ENCODE results near the gene IDI2.

DNA sequence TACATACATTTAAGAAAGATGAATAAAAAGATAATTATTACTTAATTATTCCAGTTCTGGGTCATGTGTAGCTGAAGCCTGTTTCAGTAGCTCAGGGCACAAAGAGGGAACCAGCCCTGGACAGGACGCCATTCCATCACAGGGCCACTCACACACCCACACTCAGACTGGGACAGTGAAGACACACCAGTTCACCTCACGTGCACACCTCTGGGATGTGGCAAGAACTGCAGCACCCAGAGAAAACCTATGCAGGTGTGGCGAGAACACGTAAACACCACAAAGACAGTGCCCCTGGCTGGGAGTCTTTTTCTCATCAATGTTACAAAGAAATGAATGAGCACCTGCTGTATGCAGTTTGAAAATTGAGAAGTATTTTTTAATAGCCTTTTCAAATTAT lies 24.9 kb upstream of the IDI2 start:
- peak in 1 of 2 donors; percentile 20 for TF ChIP-seq POLR2A (IDR thresholded peaks at IDR 0.05)
- TF ChIP-seq, protein P1, sequence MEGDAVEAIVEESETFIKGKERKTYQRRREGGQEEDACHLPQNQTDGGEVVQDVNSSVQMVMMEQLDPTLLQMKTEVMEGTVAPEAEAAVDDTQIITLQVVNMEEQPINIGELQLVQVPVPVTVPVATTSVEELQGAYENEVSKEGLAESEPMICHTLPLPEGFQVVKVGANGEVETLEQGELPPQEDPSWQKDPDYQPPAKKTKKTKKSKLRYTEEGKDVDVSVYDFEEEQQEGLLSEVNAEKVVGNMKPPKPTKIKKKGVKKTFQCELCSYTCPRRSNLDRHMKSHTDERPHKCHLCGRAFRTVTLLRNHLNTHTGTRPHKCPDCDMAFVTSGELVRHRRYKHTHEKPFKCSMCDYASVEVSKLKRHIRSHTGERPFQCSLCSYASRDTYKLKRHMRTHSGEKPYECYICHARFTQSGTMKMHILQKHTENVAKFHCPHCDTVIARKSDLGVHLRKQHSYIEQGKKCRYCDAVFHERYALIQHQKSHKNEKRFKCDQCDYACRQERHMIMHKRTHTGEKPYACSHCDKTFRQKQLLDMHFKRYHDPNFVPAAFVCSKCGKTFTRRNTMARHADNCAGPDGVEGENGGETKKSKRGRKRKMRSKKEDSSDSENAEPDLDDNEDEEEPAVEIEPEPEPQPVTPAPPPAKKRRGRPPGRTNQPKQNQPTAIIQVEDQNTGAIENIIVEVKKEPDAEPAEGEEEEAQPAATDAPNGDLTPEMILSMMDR (IDR thresholded peaks at IDR 0.05): peak in 2 of 6 experiments; percentile 23 to 24

Measured in Peyer's patch (tissue), 4 donors.